HepG2 (cell line): Measurements from ENCODE around the gene DPEP1. TPM values are rescaled to one million over a fixed set of nuclear protein-coding genes. Genes with fewer than 3 reads are reported as not detected.

Experiments used
- ATAC-seq: fragments of 200-7000 bp; cut with Tn5 transposase; 3 replicates; pipeline ENCODE4 v1.9.1; 2020; ENCODE audit warnings: mild to moderate bottlenecking, moderate library complexity
- BruUV-seq: library from RNA; stranded (reverse); fragments of 400-500 nt; replicated peaks from 2 replicates; lab custom pipeline; 2021; lab: Mats Ljungman, UMichigan
- CTCF ChIA-PET: fragments of 300-600 bp; formaldehyde crosslinking; extraction: SDS; loops from one replicate; lab custom pipeline; 2021; ENCODE audit warnings: low total read pairs, inconsistent platforms, low intra/inter-chr PET ratio; lab: Yijun Ruan, JAX
- POLR2A ChIA-PET: fragments of 350-600 bp; sonication (Branson Sonifier 250); formaldehyde crosslinking; loops from one replicate; lab custom pipeline; 2020; ENCODE audit warnings: antibody characterized with exemption, inconsistent platforms; lab: Yijun Ruan, JAX
- DNase-seq: peaks from one replicate; pipeline ENCODE4 v3.0.0-alpha.2; 2015; ENCODE audit warnings: low spot score
- FAIRE-seq: peaks from 3 replicates; lab custom pipeline; 2011; peaks lifted over from hg19 to GRCh38; lab: Jason Lieb, UNC
- H2AFZ ChIP-seq: one replicate; pipeline ENCODE4 v1.6.1; 2011; ENCODE audit warnings: low read length, inconsistent platforms
- H3K27ac ChIP-seq: fragments of 300-600 bp; 3 replicates; pipeline ENCODE4 v1.8.0; 2011; ENCODE audit warnings: mixed run types, mild to moderate bottlenecking, mixed read lengths, low read length, inconsistent platforms; ENCODE audit not compliant: insufficient read depth; ENCODE audit errors: extremely low read length
- H3K27me3 ChIP-seq, 2 experiments: fragments of 200-600 bp in 1 of 2; 2 replicates in 1 of 2; 3 replicates in 1 of 2; pipeline versions ENCODE4 v1.6.0 to v1.8.0; 2011; ENCODE audit warnings: low read length in 2 of 2, mild to moderate bottlenecking in 2 of 2, moderate library complexity in 2 of 2, inconsistent platforms in 1 of 2; ENCODE audit not compliant: insufficient read depth in 2 of 2, control insufficient read depth in 1 of 2
- H3K36me3 ChIP-seq, 2 experiments: fragments of 200-600 bp in 1 of 2; replicated peaks in 1 of 2; 2 replicates in 1 of 2; 3 replicates in 1 of 2; pipeline versions ENCODE4 v1.5.1 to v1.8.0; 2011; ENCODE audit warnings: low read length in 2 of 2, inconsistent platforms in 1 of 2; ENCODE audit not compliant: insufficient read depth in 2 of 2, control insufficient read depth in 1 of 2
- H3K4me1 ChIP-seq: 2 replicates; pipeline ENCODE4 v1.5.1; 2012; ENCODE audit warnings: low read length, inconsistent platforms; ENCODE audit not compliant: insufficient read depth
- H3K4me2 ChIP-seq: 2 replicates; pipeline ENCODE4 v1.6.0; 2011; ENCODE audit warnings: low read depth, low read length, inconsistent platforms
- H3K4me3 ChIP-seq, 3 experiments: fragments of 200-600 bp in 1 of 3; sonication (generic), shearing (Covaris generic) in 1 of 3; replicated peaks in 1 of 3; 2 replicates each; pipeline ENCODE4 v1.5.1; 2011 to 2016; ENCODE audit warnings: low read length in 3 of 3, inconsistent platforms in 2 of 3, low read depth in 2 of 3, mild to moderate bottlenecking in 2 of 3, control low read depth in 1 of 3, mixed read lengths in 1 of 3; ENCODE audit not compliant: insufficient read depth in 1 of 3
- H3K79me2 ChIP-seq: one replicate; pipeline ENCODE4 v1.6.1; 2011; ENCODE audit warnings: low read length, inconsistent platforms; ENCODE audit not compliant: insufficient read depth
- H3K9ac ChIP-seq: 2 replicates; pipeline ENCODE4 v1.6.0; 2011; ENCODE audit warnings: mild to moderate bottlenecking, low read depth, low read length, inconsistent platforms; ENCODE audit not compliant: insufficient read depth
- H3K9me3 ChIP-seq: 2 replicates; pipeline ENCODE4 v1.5.1; 2012; ENCODE audit warnings: mild to moderate bottlenecking, low read length
- H4K20me1 ChIP-seq: 2 replicates; pipeline ENCODE4 v1.6.0; 2011; ENCODE audit warnings: inconsistent platforms, mild to moderate bottlenecking, low read length, moderate library complexity; ENCODE audit not compliant: insufficient read depth
- CHD2 ChIP-seq: IDR thresholded peaks from 2 replicates; pipeline ENCODE4 v1.6.1; 2011; ENCODE audit warnings: low read depth, low read length, improper control_type of control experiment
- CREB1 ChIP-seq, 2 experiments: fragments of 450-650 bp in 1 of 2; IDR thresholded peaks; 2 replicates each; pipeline ENCODE4 v1.6.1; 2016 to 2017; ENCODE audit warnings: control low read depth in 1 of 2, mild to moderate bottlenecking in 1 of 2, missing compliant biosample characterization in 1 of 2, missing genetic modification characterization in 1 of 2
- MTA1 ChIP-seq: sonication (generic); formaldehyde crosslinking; IDR thresholded peaks from 2 replicates; pipeline ENCODE4 v1.4.0; 2020; ENCODE audit warnings: missing genetic modification reagents, mild to moderate bottlenecking, borderline replicate concordance
- YY1 ChIP-seq: IDR thresholded peaks from 2 replicates; pipeline ENCODE4 v1.6.1; 2011; ENCODE audit warnings: low read length, low read depth, moderate library complexity, mild to moderate bottlenecking; ENCODE audit not compliant: insufficient read depth, insufficient replicate concordance
- WGBS: methylation state at CpG from one replicate; pipeline ENCODE4 v1.1.6; 2017; ENCODE audit warnings: low lambda C conversion rate; 5-methylcytosine and 5-hydroxymethylcytosine counted together
- in situ Hi-C: cut with HindIII; loops from 2 replicates; pipeline ENCODE4 v1.10.0; 2017; ENCODE audit warnings: low pct_unique_long_range_greater_than_20kb; ENCODE audit not compliant: extremely low pct_ligation_motif_present
- intact Hi-C: fragments of 100-400 bp; cut with micrococcal nuclease; formaldehyde crosslinking; loops from one replicate; pipeline ENCODE4 v1.10.0; 2022; ENCODE audit not compliant: unreplicated experiment
- polyA plus RNA-seq, 8 experiments: library from polyadenylated mRNA; depleted of rRNA in 3 of 8; stranded (reverse) in 7 of 8; unstranded in 1 of 8; fragments of >200 nt; fragmentation: Illumina TruSeq in 4 of 8; extraction: Trizol in 4 of 8; gene quantifications; 2 replicates each; pipeline versions ENCODE4 v1.2.1 to v1.2.3, GENCODE V29; 2011 to 2016; ENCODE audit warnings: low read depth in 4 of 8, missing spikeins in 1 of 8, mixed read lengths in 1 of 8; ENCODE audit not compliant: insufficient read depth in 1 of 8
- total RNA-seq, 5 experiments: library from RNA; depleted of rRNA; stranded (reverse); fragments of >200 nt; fragmentation: Illumina TruSeq; extraction: Trizol; gene quantifications; 2 replicates each; pipeline ENCODE4 v1.2.3, GENCODE V29; 2016; ENCODE audit warnings: low read depth in 1 of 5
- TF ChIP-seq, protein P1 (sequence below): sonication (generic); formaldehyde crosslinking; IDR thresholded peaks from 2 replicates; pipeline ENCODE4 v1.4.0; 2020; ENCODE audit warnings: missing genetic modification reagents

Gene DPEP1
- total and polyA plus RNA-seq, 2 of the 13 experiments (the other 11 are each of a cell fraction or from before 2014, with no cell fraction given) = 37.6 to 52.2 TPM

DNA sequence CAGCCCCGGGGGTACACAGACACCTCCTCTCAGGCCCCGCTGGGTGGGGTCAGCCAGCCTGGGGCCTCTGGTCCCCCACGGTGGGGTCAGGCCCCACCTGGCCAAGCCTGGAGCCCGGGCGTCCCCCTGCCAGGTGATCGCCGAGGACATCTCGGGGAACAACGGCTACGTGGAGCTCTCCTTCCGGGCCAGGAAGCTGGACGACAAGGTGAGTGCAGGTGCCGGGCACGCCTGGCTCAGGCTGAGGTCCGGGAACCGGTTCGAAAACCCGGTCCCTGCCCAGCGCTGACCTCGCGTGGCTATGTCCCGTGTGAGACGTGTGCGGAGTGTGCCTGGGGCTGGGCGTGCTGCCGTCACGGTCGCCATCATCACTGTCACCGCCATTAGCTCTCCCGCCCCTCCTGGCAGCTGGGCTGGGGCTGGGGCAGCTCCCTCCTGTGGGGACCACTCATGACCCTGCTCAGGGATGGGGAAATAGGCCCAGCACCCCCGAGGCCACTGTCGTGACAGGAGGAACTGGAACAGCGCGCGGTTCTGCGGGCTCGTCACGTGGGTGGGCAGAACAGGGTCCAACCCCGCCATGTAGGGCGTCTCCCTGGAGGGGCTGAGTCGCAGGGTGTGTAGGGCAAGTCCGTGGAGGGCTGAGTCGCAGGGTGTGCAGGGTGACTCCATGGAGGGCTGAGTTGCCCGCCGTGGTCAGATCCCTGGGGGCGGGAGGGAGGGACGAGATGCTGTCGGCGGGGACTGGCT is 29.4 kb upstream of the DPEP1 start:
- no peak overlapping the region for H3K9ac ChIP-seq
- H3K27ac ChIP-seq = no peak overlapping the region
- POLR2A ChIA-PET = interaction anchor here (1.4 kb wide), 1 partner anchor 21 kb away, joined by 5 read pairs; no protein-coding TSS in a partner anchor
- no peaks in the 10 kb centered on the region for H4K20me1 ChIP-seq
- H3K9me3 ChIP-seq = no peaks in the 10 kb centered on the region
- CTCF ChIA-PET = no interaction called here
- no TSS peak for BruUV-seq
- WGBS = 76% methylated on average over 28 of the region's 49 CpGs
- H3K4me2 ChIP-seq = no peak overlapping the region
- intact Hi-C loops (no loop called here), in situ Hi-C loops (no loop called here)
- no peaks in the 10 kb centered on the region for H3K79me2 ChIP-seq
- no peaks in the 10 kb centered on the region for H3K36me3 ChIP-seq
- H3K4me1 ChIP-seq = peaks cover 39% of the 10 kb centered on the region
- H2AFZ ChIP-seq = no peak overlapping the region
- TF ChIP-seq, protein P1, sequence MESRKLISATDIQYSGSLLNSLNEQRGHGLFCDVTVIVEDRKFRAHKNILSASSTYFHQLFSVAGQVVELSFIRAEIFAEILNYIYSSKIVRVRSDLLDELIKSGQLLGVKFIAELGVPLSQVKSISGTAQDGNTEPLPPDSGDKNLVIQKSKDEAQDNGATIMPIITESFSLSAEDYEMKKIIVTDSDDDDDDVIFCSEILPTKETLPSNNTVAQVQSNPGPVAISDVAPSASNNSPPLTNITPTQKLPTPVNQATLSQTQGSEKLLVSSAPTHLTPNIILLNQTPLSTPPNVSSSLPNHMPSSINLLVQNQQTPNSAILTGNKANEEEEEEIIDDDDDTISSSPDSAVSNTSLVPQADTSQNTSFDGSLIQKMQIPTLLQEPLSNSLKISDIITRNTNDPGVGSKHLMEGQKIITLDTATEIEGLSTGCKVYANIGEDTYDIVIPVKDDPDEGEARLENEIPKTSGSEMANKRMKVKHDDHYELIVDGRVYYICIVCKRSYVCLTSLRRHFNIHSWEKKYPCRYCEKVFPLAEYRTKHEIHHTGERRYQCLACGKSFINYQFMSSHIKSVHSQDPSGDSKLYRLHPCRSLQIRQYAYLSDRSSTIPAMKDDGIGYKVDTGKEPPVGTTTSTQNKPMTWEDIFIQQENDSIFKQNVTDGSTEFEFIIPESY (CRISPR knock-in tag) = peak; percentile 43; the same call in 1 of the 2 replicates
- TF ChIP-seq MTA1 (CRISPR knock-in tag) (0 out of 2 replicates have a peak, but pooled peaks have one; percentile 31), YY1 (peak; percentile 23), CREB1 (IDR thresholded peaks at IDR 0.05) (no peak), CREB1 (CRISPR knock-in tag; IDR thresholded peaks at IDR 0.05) (no peak), CHD2 (no peak)
- peaks cover 0 to 27% of the 10 kb centered on the region in 2 experiments; a peak in 3 of 5 replicates for H3K27me3 ChIP-seq
- peak; percentile 6 for ATAC-seq
- H3K4me3 ChIP-seq = peak overlapping the region in 1 of 3 experiments; percentile 53; a peak in 1 of 6 replicates
- no peak for FAIRE-seq
- DNase-seq = no peak
